Inferior parietal cortex (tissue), 1 donor: Measurements from ENCODE around the gene COPS6.
A peak's percentile ranks its signal among the peaks of the same experiment; 100 is the strongest.

ENCODE experiments used
- DNase-seq: peaks from one replicate; pipeline ENCODE4 v3.0.0-alpha.2; 2016; ENCODE audit errors: extremely low spot score

Gene COPS6

DNA sequence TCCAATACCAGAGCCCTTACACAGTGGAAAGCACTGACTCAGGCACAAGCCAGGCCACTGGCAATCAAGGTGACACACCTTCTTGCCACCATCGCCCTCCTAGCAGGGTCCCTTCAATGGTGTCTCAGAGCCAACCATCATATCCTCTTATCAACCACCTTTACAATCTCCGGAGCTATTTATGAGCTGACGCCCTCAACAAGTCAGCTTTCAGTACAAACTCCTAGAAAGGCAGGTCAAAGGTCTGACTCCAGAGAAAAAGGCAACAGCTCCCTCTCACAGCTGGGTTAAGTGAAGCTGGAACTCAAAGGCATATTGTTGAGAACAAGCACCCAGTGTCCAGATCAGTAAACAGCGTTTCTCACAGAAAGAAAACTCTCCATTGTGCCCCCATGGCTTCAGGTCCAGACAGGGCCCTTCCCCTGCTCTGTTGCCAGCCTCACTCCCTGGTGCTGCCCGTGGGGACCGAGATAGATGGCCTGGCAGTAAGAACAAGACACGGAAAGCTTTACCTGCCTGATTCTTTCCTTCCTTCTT is 9.7 kb upstream of the COPS6 start:
- peak; percentile 72 for DNase-seq

DNA sequence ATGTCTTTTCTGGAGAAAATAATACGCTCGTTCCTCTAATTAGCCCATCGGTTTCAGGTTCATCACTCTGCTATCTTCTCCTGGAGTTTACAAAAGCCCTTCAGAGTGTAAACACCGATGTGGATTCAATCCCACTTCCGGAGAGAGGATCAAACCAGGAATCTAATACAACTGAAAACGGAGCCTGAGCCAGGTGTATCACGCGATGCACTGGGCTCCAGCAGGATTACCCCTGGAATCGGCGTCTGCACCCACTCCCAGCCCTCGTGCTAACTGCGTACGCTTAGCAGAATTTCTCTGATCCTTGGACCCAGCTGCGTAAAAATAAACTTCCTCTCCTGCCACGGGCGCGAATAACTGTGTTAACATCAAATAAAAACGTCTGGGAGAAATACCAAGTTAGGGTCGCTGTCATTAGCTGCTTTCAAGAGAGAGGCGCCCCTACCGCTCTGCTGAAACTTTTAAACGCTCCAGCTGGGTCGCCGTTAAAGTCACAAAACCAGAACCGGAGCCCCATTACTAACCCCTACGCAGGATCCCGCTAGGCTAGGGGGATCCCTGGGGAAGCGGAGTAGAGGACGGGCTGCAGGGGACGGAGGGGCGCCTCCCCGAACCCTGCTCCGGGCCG is 7.7 kb upstream of the COPS6 start:
- DNase-seq: no peak

DNA sequence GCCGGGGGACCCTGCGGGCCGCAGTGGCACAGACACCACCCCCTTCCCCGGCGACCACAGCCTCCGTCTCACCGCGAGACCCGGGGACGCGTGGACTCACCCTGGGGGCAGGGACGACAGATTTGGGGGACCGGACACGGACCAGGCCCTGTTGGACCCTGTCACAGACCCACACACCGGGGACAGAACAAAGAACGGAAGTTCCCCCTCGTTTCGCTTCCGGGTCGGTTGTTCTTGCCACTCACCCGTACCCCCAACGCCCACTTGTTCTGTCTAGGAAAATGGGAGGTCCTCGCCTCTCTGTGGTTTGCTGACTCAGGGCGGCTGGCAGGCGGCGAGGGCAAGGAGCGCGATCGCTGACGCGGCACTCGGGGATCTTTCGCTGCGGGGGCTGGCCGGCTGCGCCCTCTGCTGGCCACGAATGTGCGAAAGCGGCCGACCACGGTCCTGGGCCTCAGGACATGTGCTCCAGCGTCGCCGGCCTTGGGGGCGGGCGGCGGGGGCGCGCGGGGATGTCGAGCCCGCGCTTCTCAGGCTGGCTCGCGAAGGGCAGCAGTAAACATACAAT is 7.2 kb upstream of the COPS6 start, which contains the start of gene ZNF3:
Gene ZNF3, minus strand, starts transcription at position 189 of the 568 bp plus-strand sequence. CDS start 4,366 bp downstream, outside the sequence.
- peak; percentile 99 for DNase-seq

DNA sequence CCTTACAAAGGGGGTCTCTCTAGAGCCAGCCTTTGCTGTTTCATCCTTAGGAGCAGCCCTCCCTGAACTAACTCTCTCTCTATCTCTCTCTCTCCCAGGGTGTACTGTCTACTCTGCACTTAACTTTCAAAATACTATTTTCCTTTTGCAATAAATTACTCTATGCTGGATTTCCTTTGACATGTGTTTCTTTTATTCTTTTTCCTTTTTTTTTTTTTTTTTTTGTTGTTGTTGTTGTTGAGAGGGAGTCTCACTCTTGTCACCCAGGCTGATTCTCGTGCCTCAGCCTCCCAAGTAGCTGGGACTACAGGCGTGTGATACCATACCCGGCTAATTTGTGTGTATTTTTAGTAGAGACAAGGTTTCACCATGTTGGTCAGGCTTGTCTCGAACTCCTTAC is 5.8 kb upstream of the COPS6 start:
- no peak for DNase-seq

DNA sequence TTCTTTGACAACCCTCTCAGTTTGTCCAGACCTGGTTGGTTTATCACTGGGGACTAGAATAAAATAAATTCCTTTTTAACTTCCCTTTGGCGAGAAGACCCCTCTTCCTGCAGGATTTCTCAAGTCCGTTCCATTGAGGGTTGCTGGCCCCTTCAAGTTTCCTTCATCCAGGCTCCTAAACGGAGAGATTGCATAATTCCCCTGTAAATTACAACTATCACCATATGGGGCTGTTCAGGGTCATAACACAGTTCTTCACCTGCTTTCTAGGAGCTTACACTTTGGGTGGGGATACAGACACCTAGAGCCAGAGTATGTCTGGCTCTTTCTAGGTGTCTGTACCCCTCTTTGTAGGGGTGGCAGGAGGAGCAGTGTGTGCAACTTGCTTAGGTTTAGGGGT is 3.3 kb upstream of the COPS6 start:
- no peak for DNase-seq

DNA sequence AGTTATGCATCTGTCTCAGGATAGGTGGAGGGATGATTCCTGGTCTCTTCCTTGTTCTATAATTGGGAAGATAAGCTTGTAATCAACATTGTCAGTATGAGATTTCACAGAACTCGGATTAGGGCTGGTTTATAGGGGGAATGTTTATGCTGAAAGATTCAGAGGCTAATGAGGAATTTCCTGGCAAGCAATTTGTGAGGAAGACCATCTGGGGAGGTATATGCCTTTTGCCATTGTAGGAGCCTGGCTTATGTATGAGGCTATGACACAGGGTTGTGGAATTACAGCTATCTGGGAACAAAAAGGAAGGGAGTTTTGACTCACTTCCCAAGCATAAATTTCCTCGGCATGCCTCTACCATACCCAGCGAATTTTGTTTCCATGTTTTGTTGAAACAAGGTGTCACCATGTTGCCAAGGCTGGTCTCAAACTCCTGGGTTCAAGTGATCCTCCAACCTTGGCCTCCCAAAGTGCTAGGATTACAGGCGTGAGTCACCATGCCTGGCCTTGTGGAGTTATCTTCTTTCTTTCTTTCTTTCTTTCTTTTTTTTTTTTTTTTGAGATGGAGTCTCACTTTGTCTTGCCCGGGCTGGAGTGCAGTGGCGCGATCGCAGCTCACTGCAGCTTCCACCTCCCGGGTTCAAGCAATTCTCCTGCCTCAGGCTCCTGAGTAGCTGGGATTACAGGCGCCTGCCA is 1.6 kb upstream of the COPS6 start:
- DNase-seq: no peak

DNA sequence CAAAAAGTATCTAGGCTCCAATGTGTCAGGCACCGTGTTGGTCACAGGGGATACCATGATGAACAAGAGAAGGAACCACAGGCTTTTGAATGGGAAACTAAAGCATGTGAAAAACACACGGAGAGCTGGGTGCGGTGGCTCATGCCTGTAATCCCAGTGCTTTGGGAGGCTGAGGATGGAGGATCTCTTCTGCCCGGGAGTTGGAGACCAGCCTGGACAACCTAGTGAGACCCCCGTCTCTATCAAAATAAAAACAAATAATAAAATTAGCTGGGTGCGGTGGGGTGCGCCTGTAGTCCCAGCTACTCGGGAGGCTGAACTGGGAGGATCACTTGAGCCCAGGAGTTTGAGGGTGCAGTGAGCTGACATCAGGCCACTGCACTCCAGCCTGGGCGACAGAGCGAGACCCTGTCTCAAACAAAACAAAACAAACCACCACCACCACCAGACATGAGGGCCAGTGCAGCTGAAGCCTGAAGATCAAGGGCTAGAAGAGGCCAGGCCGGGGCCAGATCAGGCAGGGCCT is 611 bp upstream of the COPS6 start:
- DNase-seq: no peak

DNA sequence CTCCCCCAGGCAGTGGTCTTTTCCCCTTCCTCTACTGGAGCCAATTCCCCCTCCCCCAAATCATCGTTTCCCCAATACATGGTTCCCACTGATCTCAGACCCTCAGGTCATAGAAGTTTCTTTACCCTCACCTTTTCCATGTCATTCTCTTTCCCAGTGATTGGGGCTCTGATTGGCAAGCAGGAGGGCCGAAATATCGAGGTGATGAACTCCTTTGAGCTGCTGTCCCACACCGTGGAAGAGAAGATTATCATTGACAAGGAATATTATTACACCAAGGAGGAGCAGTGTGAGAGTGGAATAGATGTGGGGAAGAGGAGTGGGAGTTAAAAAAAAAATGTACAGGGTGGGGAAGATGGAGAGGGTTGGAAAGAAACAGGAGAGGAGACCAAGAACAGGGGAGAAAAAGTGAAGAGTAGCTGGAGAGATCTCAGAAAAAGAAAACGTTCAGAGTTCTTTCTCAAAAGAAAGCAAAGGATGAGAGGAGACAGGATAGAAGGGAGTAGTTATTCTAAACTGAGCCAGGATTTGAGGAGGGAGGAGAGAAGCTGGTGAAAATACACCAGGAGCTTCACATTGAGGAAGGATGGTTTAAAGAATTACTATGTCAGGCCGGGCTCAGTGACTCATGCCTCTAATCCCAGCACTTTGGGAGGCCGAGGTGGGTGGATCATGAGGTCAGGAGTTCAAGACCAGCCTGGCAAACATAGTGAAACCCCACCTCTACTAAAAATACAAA is 858 bp downstream of the COPS6 start:
- no peak for DNase-seq

DNA sequence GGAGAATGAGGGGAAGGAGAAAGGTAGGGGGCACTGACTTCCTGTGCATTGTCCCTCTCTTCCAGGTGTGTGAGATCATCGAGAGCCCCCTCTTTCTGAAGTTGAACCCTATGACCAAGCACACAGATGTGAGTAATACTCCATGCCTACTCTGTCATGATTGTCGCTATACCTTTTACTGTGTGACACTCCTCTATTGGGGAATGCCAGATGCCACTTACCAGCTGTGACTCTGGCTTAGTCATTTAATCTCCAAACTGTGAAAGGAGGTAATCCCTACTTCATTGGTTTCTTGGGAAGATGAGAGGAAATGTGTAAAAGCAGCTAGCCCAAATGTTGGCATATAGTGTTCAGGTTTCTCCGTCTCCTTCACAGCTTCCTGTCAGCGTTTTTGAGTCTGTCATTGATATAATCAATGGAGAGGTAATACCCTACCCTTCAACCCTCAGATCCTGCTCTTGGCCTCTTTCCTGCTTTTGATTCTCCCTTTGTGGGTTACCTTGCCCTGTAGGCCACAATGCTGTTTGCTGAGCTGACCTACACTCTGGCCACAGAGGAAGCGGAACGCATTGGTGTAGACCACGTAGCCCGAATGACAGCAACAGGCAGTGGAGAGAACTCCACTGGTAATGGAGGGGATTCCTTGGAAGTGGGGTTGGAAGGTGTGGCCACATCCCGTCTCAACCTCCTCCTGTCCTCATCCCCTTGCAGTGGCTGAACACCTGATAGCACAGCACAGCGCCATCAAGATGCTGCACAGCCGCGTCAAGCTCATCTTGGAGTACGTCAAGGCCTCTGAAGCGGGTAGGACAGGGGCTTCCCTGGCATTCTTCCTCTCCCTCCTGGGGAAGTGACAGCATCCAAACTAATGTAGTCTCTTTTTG is 2.0 kb downstream of the COPS6 start:
- no peak for DNase-seq

DNA sequence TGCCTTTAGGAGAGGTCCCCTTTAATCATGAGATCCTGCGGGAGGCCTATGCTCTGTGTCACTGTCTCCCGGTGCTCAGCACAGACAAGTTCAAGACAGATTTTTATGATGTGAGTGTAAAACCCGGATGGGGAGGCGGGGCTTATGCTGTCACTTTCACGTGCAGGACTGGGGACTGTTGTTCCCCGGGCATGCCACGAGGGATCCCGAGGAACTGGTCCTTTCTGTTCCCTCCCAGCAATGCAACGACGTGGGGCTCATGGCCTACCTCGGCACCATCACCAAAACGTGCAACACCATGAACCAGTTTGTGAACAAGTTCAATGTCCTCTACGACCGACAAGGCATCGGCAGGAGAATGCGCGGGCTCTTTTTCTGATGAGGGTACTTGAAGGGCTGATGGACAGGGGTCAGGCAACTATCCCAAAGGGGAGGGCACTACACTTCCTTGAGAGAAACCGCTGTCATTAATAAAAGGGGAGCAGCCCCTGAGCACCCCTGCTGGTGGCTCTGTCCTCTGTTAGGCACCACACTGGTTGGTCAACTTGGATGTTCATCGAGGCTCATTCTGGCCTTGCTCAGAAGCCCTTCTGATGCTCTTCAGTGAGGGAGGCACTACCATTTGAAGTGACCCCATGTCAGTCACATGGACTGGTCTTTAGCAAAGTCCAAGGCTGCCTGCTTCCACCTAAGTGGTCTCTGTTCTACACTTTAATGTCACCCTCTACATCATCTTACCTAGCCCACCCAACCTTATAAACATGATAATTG is 2.8 kb downstream of the COPS6 start:
- no peak for DNase-seq

DNA sequence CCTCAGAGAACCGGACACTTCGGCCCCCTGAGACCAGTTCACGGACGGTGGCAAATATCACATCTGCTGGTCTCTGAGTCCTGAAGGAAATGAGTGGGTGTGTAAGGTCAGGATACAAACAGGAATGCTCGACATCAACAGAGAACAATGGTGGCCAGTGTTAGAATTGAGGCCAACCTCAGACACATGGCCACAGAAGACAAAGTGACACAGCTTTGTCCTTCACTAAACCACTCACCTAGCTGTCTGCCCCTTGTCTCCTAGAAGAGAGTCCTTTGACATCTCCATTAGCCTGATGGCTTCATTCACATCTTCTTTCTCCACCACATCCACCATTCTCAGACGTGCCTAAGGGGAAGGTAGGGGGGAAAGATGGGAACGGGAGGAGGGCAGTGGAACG is 4.3 kb downstream of the COPS6 start:
- no peak for DNase-seq

DNA sequence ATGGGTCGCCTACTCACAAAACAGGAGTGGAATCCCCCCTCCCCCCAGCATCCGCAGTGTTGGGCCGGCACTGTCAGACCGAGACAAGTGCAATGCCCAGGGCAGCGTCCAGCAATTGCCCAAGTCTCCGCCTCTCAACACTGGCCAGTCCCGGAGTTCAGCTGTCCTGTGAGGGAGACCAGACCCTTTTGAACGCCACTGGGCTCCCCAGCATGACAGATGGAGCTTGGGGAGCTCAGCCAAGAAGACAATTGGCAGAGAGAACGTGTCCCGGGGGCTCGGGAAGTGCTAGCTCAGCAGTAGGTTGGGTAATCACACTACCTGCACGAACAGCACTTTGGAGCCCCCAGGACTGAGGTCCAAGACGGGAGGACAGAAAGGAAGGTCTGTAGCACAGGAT is 4.7 kb downstream of the COPS6 start:
- no peak for DNase-seq

DNA sequence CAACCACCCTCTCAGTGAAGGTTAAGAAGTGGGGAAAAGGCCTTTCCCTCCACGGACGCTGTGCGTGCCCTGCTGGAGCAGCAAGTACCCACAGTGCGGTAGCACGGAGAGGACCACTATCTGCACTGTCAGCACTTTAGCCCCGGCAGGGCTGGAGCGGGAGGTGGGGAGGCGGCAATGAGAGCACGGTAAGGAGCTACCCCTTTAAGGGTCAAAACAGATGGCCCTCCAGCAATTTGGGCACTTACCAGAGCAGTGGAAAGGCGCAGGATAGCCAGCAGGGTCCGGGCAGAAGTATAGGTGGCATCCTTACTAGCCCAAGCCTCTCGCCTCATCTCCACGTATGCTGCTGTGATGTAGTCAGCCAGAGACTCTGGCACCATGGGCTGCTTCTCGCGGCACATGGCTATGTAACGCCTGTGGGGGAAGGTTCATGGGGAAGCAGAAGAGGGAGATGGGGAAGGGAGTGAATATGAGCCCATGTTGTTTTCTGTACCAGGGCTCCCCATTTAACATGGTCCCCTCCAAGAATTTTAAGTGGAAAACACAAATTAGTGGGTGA is 5.2 kb downstream of the COPS6 start:
- DNase-seq: no peak

DNA sequence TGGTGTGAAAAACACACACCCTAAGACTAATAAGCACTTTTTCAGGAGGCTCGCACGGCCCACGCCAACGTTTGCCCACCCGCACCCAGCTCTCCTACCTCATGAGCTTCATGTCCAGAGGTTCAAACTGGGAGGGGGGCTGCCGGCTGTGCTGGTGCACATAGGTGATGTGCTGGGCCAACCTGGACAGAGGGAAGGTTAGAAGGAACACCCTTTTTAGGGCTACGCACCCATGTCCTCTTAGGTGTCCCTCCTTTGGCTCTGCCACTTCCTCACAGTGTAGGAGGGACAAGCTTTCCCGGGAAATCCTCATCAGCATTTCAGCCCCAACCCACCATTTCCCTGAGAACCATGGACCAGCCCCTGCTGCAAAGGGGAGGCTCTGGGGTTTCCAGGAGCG is 6.5 kb downstream of the COPS6 start:
- DNase-seq: no peak

DNA sequence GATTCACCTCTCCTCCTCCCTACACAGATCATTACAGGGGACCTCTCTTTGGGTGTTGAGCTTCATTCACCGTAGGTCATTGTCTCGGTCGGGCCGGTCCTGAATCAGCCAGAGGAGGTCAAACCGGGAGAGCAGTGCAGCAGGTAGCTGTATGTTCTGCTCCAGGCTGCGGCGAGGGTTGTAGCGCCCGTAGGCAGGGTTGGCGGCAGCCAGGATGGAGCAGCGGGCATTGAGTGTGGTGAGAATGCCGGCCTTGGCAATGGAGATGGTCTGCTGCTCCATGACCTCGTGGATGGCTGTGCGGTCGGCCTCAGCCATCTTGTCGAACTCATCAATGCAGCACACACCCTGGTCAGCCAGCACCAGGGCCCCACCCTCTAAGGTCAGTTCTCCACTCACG is 6.9 kb downstream of the COPS6 start:
- DNase-seq: no peak

DNA sequence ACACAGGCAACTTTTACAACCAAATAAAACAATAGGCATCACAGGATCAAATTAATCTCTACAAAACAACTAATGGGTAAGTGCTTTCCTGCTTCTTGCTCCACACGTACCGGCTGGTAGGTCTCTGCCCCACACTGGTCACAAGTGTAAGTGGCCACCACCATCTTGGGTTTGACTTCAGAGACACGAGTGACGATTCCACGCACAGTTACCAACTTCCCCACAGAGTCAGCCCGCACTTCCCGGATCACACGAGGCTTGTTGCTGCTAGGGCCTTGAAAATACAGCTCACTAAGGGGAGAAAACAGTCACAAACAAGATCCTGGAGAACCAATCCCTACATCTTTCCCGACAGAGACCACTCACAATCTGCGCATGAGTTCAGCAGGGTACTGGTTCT is 10.1 kb downstream of the COPS6 start:
- DNase-seq: no peak

DNA sequence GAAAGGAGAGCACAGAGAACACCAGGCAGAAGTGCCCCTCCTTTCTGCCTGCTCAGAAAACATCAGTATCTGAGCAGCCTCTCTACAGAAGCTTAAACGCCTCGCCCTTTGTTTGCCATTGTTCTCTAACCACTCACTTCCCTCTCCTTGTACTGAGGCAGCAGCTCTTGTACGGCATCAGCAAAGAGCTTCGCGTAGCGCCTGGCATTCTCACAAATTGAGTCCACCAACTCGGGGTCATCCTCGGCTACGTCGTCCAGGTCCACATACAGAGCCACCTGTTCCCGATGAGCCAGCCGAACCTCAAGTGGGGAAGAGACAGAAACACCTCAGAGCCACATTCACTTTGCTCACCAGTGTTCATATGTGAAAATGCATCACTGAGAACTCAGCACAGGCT is 10.7 kb downstream of the COPS6 start:
- no peak for DNase-seq

DNA sequence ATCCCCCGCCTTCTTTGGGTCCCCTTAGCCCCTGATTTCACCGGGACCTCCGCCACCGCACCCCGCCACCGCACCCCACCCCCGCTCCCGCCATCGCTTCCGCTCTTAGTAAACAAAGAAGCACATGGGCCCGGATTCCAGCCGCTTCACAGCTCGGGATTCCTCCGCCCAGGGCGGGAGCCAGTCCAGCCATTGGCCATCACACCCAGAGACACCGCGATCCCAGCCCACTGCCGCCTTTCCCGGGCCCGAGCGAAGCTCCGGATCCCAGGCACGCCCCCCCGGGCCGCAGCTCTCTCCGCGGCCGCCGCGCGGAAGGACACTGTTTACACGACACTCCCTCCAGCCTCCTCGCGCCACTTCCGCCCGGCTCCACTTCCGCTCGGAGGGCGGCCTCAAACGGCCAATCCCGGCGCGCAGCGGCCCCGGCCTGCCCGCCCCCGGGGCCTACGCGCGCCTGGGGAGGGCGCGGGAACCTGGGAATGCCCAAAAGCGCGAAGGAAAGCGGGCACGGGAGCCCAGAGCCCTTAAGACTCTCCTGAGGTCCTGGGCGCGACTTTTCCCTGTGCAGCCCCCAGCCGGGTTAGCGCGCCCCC is 11.7 kb downstream of the COPS6 start:
- DNase-seq: peak; percentile 95

DNA sequence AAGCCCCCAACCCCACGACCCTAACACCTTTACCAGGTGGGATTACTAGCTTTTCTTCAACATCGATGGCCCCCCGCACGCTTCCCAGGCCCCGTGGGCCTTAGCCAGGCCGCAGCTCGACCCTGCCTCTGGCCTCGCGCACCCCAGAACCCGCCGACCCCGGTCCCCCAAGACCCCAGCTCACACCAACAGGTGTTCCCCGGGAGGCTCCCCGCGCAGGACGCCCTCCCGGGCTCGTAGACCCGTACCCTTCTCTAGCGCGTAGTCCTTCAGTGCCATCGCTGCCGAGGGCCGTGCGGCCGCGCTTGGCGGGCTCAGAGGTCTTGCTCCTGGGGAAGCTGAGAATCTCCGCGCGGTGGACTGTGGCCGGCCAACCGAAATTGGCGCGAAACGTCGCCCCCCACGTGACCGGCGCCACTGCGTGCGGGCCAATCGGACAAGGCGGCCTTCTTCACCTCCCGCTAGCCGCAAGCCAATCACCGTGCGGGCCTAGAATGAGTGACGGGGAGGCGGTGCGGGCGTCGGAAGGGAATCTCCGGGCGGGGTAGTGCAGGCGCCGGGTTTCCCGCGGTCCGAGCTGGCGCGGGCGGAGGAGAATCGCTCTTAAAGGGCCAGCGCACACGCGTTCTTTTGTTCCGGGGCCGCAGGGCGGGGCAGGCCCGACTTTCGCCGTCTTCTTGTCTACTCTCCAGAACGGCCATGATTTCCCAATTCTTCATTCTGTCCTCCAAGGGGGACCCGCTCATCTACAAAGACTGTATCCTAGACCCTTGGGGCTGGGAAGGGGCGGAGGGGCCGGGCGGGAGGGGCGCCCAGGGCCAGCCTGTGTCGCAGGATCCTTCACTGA is 12.5 kb downstream of the COPS6 start, which contains the start of the genes AP4M1 and MCM7:
Gene AP4M1, plus strand, starts transcription at position 628 of the 847 bp plus-strand sequence. Its CDS starts 72 bp downstream, at position 700.
Gene MCM7, minus strand, starts transcription at position 382 of the 847 bp plus-strand sequence. Its CDS starts 103 bp downstream, at position 279.
- DNase-seq: peak; percentile 100
